ENCODE results near the gene USP24. TPM values are rescaled to one million over a fixed set of nuclear protein-coding genes. Genes with fewer than 3 reads are reported as not detected.

Gene USP24
- total RNA-seq, 4 donors from 2014 or later = 14.9 to 66.1 (median 44.1) TPM

DNA sequence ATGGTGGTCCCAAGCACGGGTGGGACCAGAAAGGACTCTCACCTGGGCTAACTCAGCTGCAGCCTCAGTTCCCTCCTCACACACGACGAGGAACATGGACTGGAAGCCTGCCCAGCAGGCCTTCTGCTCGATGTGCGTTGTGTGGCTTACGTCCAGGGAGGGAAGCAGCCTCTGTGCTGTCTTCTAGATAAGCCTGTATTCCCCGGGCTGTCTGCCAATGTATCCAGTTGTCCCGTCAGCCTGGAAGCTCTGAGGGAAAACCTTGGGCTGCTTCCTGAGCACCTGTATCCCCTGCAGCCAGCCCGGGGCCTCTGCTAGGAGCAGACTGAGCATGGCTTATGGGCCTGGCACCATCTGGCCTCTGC lies 165.3 kb downstream of the USP24 start:
- DNase-seq = no peak
- intact Hi-C loops (cut with DNase I; ENCODE audit: low total_unique reads) = no loop called here
- Histone ChIP-seq H3K4me1 (no peaks in the 10 kb centered on the region), H3K27me3 (no peaks in the 10 kb centered on the region), H3K4me3 (no peak overlapping the region), H3K9me3 (no peaks in the 10 kb centered on the region), H3K27ac (no peak overlapping the region), H3K36me3 (no peaks in the 10 kb centered on the region)
- no peak for TF ChIP-seq CTCF (IDR thresholded peaks at IDR 0.05)
- TF ChIP-seq POLR2A (IDR thresholded peaks at IDR 0.05) = no peak

DNA sequence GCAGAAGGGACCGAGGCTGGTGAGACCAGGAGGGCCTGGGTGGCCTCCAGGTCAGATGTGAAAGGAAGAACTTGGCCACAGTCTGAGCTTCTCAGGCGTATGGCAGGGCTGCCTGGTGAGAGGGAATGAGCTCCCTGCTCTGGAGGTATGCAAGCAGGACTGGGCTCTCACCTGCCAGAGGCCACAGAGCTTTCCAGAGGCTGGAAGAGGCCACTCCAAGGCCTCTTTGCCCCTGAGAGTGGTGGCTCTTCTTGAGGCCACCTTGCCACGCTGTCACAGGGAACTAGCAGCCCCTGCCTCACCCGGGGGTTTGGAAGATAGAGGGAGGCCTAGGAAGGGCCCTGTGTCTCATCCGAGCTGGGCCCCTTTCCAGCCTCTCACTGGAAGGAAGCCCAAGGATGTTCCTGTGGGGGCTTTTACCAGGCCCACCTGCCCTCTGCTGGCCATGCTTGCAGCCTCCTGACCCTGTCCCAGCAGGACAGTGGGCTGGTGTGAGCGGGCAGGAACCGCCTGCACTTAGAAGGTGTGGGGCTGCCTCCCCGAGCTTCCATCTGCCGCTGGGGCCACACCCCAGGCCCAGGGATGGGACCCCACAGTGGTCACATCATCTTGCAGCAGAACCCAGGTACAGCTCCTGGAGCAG lies 165.8 kb downstream of the USP24 start:
- intact Hi-C loops (cut with DNase I; ENCODE audit: low total_unique reads) = no loop called here

DNA sequence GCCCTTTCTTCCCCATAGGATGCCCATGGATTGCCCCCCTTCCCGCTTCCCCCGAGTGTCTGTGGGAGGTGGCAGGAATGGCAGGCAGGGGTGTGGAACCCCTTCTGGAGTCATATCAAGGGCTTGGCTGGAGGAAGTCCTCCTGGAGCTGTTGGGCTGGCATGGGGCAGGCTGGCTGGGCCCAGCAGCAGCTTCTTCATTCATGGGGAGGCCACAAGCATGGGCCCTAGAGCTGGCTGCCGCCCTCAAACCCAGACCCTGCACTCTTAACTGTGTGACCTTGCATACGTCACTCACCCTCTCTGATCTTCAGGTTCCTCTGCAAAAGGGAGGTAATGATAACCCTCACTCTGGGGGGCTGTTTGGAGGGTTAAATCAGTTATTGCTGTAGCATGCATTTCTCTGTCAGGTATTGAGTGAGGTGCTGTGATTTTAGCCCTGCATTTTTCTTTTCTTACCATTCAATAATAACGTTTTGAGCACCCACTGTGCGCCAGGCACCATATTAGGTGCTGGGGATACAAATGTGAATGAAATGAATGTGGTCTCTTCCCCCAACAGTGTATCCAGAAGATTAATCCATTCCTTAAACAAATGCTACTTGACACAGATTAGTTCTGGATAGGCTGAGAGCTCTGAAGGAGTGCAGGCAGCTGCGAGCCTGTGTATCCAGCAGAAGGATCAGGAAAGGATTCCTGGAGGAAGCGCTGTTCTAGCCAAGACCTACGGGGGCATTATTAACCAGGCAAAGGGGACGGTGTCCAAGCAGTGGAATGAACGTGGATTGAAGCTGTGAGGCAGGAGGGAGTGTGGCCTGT lies 166.5 kb downstream of the USP24 start:
- H3K4me1 ChIP-seq = no peaks in the 10 kb centered on the region
- H3K27ac ChIP-seq = no peak overlapping the region
- H3K4me3 ChIP-seq = no peak overlapping the region
- H3K36me3 ChIP-seq = no peaks in the 10 kb centered on the region
- no peaks in the 10 kb centered on the region for H3K27me3 ChIP-seq
- DNase-seq = no peak
- TF ChIP-seq POLR2A (IDR thresholded peaks at IDR 0.05) = no peak
- TF ChIP-seq CTCF (IDR thresholded peaks at IDR 0.05) = no peak
- intact Hi-C loops (cut with DNase I; ENCODE audit: low total_unique reads) = no loop called here
- no peaks in the 10 kb centered on the region for H3K9me3 ChIP-seq

More for the DNA sequence above, 165.8 kb downstream of the USP24 start:
- Histone ChIP-seq H3K27ac (no peak overlapping the region), H3K4me3 (no peak overlapping the region), H3K9me3 (no peaks in the 10 kb centered on the region), H3K27me3 (no peaks in the 10 kb centered on the region), H3K4me1 (no peaks in the 10 kb centered on the region), H3K36me3 (no peaks in the 10 kb centered on the region)
- TF ChIP-seq CTCF (IDR thresholded peaks at IDR 0.05) (no peak), POLR2A (IDR thresholded peaks at IDR 0.05) (no peak)
- DNase-seq = no peak

DNA sequence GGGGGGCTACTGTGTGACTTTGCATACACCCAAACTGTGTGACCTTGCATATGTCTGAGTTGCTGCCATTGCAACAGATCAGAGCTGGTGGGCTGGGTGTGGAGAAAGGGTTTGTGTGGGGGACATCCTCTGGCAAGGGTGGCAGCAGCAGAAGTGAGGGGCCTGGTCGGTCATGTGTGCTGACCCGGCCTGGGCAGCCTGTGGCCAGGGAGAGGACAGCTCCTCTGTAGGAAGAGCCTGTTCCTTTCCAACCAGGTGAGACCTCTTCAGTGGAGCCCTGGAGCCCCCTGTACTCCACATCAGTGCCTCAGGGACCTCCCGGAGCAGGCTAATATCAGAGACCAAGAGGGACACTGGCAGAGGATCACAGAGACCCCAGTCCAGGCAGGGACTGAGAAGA lies 167.6 kb downstream of the USP24 start:
- no peaks in the 10 kb centered on the region for H3K9me3 ChIP-seq
- DNase-seq = no peak
- H3K27me3 ChIP-seq = no peaks in the 10 kb centered on the region
- H3K36me3 ChIP-seq = no peaks in the 10 kb centered on the region
- H3K4me3 ChIP-seq = no peak overlapping the region
- no peak for TF ChIP-seq CTCF (IDR thresholded peaks at IDR 0.05)
- no peak for TF ChIP-seq POLR2A (IDR thresholded peaks at IDR 0.05)
- H3K4me1 ChIP-seq = no peaks in the 10 kb centered on the region
- no peak overlapping the region for H3K27ac ChIP-seq
- intact Hi-C loops (cut with DNase I; ENCODE audit: low total_unique reads) = no loop called here

DNA sequence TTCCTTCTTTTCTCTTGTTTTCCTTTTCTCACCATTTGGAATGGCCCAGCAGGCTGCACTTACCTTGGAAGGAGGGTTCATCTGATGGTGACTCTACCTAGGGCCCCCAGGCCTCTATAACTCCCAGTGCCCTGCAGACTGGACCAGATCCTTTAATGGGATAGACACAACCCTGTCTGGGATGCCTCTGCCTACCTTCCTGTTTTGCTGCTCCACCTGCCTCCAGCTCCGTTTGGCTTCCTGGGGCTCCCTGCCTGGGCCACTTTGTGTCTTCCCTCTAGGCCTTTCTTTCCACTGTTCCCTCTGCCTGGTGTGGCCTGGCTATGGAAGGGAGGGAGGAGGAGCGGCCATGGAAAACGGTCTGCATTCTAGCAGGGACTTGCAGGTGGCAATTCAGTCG lies 168.3 kb downstream of the USP24 start:
- TF ChIP-seq POLR2A (IDR thresholded peaks at IDR 0.05) (no peak), CTCF (IDR thresholded peaks at IDR 0.05) (no peak)
- Histone ChIP-seq H3K27me3 (no peaks in the 10 kb centered on the region), H3K27ac (no peak overlapping the region), H3K9me3 (no peaks in the 10 kb centered on the region), H3K36me3 (no peaks in the 10 kb centered on the region), H3K4me1 (no peaks in the 10 kb centered on the region), H3K4me3 (no peak overlapping the region)
- intact Hi-C loops (cut with DNase I; ENCODE audit: low total_unique reads) = no loop called here
- DNase-seq = no peak

All from uterus (tissue), 4 donors.